GM12892 (cell line): Measurements from ENCODE around the gene GAS2L2.

Experiments
- POLR2A ChIP-seq: IDR thresholded peaks from 2 replicates; pipeline ENCODE4 v1.6.1; 2011; ENCODE audit warnings: low read depth, low read length, control low read depth
- POLR2AphosphoS5 ChIP-seq: IDR thresholded peaks from 2 replicates; pipeline ENCODE4 v1.6.1; 2011; ENCODE audit warnings: low read depth, low read length, control low read depth

GRCh38 chr17:35742496-35742895 is 10.5 kb downstream of the GAS2L2 start:
- TF ChIP-seq POLR2A = no peak
- no peak for TF ChIP-seq POLR2AphosphoS5
